ENCODE data around the gene ENDOD1.

DNA sequence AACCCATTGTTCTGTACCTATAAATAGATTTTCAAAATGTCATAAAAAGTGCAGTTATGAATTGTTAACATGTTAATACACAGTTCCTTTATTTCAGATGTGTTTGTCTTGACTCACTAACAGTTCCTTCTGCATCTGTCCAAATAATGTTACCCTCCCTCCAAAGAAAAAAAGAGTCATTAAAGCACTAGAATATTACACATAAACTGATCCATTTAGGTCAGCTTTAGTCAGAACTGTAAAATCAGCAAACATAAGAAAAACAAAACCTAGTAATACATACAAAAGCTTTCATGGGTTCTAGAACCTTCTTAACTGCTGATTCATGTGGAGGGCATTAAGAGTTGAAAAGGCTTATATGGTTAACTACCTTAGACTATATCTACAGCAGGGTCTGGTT, 76.0 kb downstream of the ENDOD1 start:
- TF ChIP-seq, protein P1, sequence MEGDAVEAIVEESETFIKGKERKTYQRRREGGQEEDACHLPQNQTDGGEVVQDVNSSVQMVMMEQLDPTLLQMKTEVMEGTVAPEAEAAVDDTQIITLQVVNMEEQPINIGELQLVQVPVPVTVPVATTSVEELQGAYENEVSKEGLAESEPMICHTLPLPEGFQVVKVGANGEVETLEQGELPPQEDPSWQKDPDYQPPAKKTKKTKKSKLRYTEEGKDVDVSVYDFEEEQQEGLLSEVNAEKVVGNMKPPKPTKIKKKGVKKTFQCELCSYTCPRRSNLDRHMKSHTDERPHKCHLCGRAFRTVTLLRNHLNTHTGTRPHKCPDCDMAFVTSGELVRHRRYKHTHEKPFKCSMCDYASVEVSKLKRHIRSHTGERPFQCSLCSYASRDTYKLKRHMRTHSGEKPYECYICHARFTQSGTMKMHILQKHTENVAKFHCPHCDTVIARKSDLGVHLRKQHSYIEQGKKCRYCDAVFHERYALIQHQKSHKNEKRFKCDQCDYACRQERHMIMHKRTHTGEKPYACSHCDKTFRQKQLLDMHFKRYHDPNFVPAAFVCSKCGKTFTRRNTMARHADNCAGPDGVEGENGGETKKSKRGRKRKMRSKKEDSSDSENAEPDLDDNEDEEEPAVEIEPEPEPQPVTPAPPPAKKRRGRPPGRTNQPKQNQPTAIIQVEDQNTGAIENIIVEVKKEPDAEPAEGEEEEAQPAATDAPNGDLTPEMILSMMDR (IDR thresholded peaks at IDR 0.05) = no peak
- no peak for TF ChIP-seq EZH2 (IDR thresholded peaks at IDR 0.05; ENCODE audit: borderline replicate concordance, insufficient read depth, low read depth, low read length, poor library complexity, severe bottlenecking)

Data from B cell (primary cell).